Smooth muscle cell (in vitro differentiated cells): ENCODE results near the gene FCRLA. TPM values are rescaled to one million over a fixed set of nuclear protein-coding genes. Genes with fewer than 3 reads are reported as not detected.

Source experiments
- DNase-seq: peaks from one replicate; lab custom pipeline; 2025; ENCODE audit not compliant: unreplicated experiment; lab: John Stamatoyannopoulos, UW
- H2AFZ ChIP-seq: fragments of 200-600 bp; sonication (generic); 2 replicates; pipeline ENCODE4 v1.6.0; 2016; ENCODE audit warnings: antibody characterized with exemption, low read depth, mild to moderate bottlenecking
- H3F3A ChIP-seq: fragments of 200-600 bp; sonication (generic); 2 replicates; pipeline ENCODE4 v1.6.0; 2017; ENCODE audit warnings: antibody characterized with exemption, low read depth
- H3K27ac ChIP-seq: fragments of 200-600 bp; sonication (generic); 2 replicates; pipeline ENCODE4 v1.5.1; 2016; ENCODE audit warnings: low read depth, mild to moderate bottlenecking
- H3K27me3 ChIP-seq: fragments of 200-600 bp; sonication (generic); 2 replicates; pipeline ENCODE4 v1.6.1; 2016; ENCODE audit warnings: low read depth, mild to moderate bottlenecking
- H3K36me3 ChIP-seq: fragments of 200-600 bp; sonication (generic); 2 replicates; pipeline ENCODE4 v1.5.1; 2016; ENCODE audit warnings: low read depth
- H3K4me1 ChIP-seq: fragments of 200-600 bp; sonication (generic); 2 replicates; pipeline ENCODE4 v1.5.1; 2016; ENCODE audit warnings: low read depth
- H3K4me2 ChIP-seq: fragments of 200-600 bp; sonication (generic); 2 replicates; pipeline ENCODE4 v1.6.0; 2016; ENCODE audit warnings: mild to moderate bottlenecking
- H3K4me3 ChIP-seq: fragments of 200-600 bp; sonication (generic); 2 replicates; pipeline ENCODE4 v1.5.1; 2016; ENCODE audit warnings: mild to moderate bottlenecking
- H3K79me2 ChIP-seq: fragments of 200-600 bp; sonication (generic); 2 replicates; pipeline ENCODE4 v1.6.0; 2016; ENCODE audit warnings: low read depth, mild to moderate bottlenecking
- H3K9ac ChIP-seq: fragments of 200-600 bp; sonication (generic); 2 replicates; pipeline ENCODE4 v1.6.0; 2016; ENCODE audit warnings: low read depth
- H3K9me3 ChIP-seq: fragments of 200-600 bp; sonication (generic); replicated peaks from 2 replicates; pipeline ENCODE4 v1.5.1; 2016; ENCODE audit warnings: low read depth
- H4K20me1 ChIP-seq: fragments of 200-600 bp; sonication (generic); 2 replicates; pipeline ENCODE4 v1.6.0; 2016; ENCODE audit warnings: low read depth
- WGBS: methylation state at CpG from one replicate; pipeline ENCODE4 v1.1.7; 2016; ENCODE audit warnings: low lambda C conversion rate; 5-methylcytosine and 5-hydroxymethylcytosine counted together
- polyA plus RNA-seq: library from polyadenylated mRNA; unstranded; fragments of >200 nt; fragmentation: Nextera tagmentation; extraction: Ambion mirVana; gene quantifications from 2 replicates; pipeline ENCODE4 v1.2.1, GENCODE V29; 2016
- total RNA-seq: library from RNA; depleted of rRNA; stranded (reverse); fragments of >200 nt; gene quantifications from 2 replicates; pipeline ENCODE4 v1.2.3, GENCODE V29; 2014
- TF ChIP-seq, protein P1 (sequence below): fragments of 200-600 bp; sonication (generic); IDR thresholded peaks from 2 replicates; pipeline ENCODE4 v1.5.1; 2017; ENCODE audit warnings: borderline replicate concordance, mild to moderate bottlenecking, antibody characterized with exemption; ENCODE audit not compliant: insufficient read depth, poor library complexity, severe bottlenecking

FCRLA gene
- total and polyA plus RNA-seq, 2 experiments from 2014 or later, result not detected

DNA sequence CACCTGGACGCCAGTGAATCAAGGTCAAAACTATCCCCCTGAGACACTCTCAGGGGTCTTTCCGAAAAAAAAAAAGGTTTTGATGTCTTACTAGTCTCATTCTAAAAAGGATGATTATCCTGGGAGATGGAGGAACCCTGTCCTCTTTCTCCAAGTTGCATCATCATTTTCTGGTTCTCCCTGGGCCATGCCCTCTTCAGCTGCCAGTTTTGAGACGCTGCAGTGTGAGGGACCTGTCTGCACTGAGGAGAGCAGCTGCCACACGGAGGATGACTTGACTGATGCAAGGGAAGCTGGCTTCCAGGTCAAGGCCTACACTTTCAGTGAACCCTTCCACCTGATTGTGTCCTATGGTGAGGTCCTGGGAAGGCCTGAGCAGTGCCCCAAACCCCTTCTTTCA lies 3.5 kb downstream of the FCRLA start:
- TF ChIP-seq, protein P1, sequence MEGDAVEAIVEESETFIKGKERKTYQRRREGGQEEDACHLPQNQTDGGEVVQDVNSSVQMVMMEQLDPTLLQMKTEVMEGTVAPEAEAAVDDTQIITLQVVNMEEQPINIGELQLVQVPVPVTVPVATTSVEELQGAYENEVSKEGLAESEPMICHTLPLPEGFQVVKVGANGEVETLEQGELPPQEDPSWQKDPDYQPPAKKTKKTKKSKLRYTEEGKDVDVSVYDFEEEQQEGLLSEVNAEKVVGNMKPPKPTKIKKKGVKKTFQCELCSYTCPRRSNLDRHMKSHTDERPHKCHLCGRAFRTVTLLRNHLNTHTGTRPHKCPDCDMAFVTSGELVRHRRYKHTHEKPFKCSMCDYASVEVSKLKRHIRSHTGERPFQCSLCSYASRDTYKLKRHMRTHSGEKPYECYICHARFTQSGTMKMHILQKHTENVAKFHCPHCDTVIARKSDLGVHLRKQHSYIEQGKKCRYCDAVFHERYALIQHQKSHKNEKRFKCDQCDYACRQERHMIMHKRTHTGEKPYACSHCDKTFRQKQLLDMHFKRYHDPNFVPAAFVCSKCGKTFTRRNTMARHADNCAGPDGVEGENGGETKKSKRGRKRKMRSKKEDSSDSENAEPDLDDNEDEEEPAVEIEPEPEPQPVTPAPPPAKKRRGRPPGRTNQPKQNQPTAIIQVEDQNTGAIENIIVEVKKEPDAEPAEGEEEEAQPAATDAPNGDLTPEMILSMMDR, result no peak
- no peak overlapping the region for H3K4me2 ChIP-seq
- no peaks in the 10 kb centered on the region for H4K20me1 ChIP-seq
- WGBS, result 77% methylated on average over 4 of the region's 4 CpGs
- no peak overlapping the region for H2AFZ ChIP-seq
- DNase-seq, result no peak
- H3K27ac ChIP-seq, result no peak overlapping the region
- no peaks in the 10 kb centered on the region for H3K79me2 ChIP-seq
- H3F3A ChIP-seq, result no peaks in the 10 kb centered on the region
- H3K4me3 ChIP-seq, result no peak overlapping the region
- H3K9ac ChIP-seq, result no peak overlapping the region
- H3K27me3 ChIP-seq, result no peaks in the 10 kb centered on the region
- no peaks in the 10 kb centered on the region for H3K4me1 ChIP-seq
- no peaks in the 10 kb centered on the region for H3K36me3 ChIP-seq
- H3K9me3 ChIP-seq, result no peaks in the 10 kb centered on the region

DNA sequence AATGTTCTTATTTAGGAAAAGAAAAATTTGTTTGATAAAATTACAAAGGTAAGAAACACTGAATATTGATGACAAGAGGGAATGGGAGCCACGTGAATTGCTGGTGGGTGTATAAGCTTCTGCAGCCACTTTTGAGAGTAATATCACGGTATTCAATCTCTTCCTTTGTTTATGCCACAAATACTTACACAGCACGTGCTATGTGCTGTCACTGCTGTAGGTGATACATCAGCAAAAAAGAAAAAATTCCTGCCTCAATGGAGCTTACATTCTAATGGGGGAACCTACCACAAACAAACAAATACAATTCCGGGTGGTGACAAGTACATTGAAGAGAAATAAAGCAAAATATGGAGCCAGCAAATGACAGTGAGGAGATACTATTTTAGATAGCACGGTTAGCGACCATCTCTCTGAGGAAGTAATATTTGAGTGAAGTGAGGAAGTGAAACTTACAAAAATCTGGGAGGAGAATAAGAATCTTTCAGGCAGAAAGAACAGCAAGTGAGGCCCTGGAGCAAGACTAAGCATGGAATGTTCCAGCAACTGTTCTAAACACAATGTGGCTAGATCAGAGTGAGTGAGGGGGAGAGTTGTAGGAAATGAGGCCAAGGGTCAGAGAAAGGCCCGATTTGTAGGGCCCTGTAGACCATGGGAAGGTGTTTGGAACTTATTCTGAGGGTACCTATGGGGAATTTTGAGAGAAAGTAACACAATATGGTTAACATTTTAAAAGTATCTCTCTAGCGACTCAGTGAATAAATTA lies 11.7 kb downstream of the FCRLA start:
- no peaks in the 10 kb centered on the region for H3F3A ChIP-seq
- no peak overlapping the region for H3K27ac ChIP-seq
- no peaks in the 10 kb centered on the region for H4K20me1 ChIP-seq
- H2AFZ ChIP-seq, result no peak overlapping the region
- no peaks in the 10 kb centered on the region for H3K4me1 ChIP-seq
- no peak overlapping the region for H3K9ac ChIP-seq
- DNase-seq, result no peak
- H3K4me3 ChIP-seq, result no peak overlapping the region
- no peaks in the 10 kb centered on the region for H3K27me3 ChIP-seq
- TF ChIP-seq, protein P1, result no peak
- no peaks in the 10 kb centered on the region for H3K79me2 ChIP-seq
- no peaks in the 10 kb centered on the region for H3K9me3 ChIP-seq
- WGBS, result 84% methylated on average over 8 of the region's 8 CpGs
- no peaks in the 10 kb centered on the region for H3K36me3 ChIP-seq
- H3K4me2 ChIP-seq, result no peak overlapping the region

DNA sequence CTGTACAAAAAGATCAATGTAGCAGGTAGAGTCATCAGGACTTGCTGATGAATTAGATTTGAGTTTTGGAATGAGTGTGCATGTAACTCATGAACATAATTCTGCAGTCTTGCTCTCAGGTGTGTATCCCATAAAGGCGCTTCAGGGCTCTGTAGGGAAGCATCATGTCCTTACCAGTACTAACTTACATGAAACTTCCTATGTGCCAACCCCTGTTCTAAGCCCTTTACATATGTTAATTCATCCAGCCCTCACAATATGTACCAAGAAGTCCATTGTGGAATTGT lies 12.2 kb downstream of the FCRLA start:
- no peak for DNase-seq
- no peak overlapping the region for H3K4me2 ChIP-seq
- no peaks in the 10 kb centered on the region for H3K79me2 ChIP-seq
- 100% methylated on average over 1 of the region's 1 CpG for WGBS
- H3K9ac ChIP-seq, result no peak overlapping the region
- H3K27ac ChIP-seq, result no peak overlapping the region
- no peaks in the 10 kb centered on the region for H3F3A ChIP-seq
- no peak overlapping the region for H3K4me3 ChIP-seq
- no peaks in the 10 kb centered on the region for H4K20me1 ChIP-seq
- no peak overlapping the region for H2AFZ ChIP-seq
- H3K9me3 ChIP-seq, result no peaks in the 10 kb centered on the region
- no peaks in the 10 kb centered on the region for H3K4me1 ChIP-seq
- TF ChIP-seq, protein P1, result no peak
- H3K27me3 ChIP-seq, result no peaks in the 10 kb centered on the region
- H3K36me3 ChIP-seq, result no peaks in the 10 kb centered on the region

DNA sequence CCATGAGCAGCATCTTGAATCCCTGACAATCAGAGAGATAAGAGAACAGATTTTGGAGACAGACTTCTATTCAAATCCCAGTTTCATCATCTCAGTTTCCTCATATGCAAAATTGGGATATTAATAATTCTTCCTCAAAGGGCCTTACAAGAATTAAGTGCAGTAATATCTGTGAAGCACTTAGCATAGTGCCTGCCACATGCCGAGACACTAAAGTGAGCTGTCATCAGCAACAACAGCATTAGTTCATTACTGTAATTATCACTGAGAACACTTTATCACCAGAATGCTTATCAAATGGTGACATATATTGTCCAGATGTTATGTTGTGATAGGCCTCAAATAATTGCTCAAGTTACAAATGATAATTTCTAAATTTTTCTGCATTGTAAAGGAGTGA lies 13.4 kb downstream of the FCRLA start:
- WGBS, result 80% methylated on average over 1 of the region's 1 CpG

More for the DNA sequence above, 13.4 kb downstream of the FCRLA start:
- H4K20me1 ChIP-seq, result no peaks in the 10 kb centered on the region
- no peak overlapping the region for H2AFZ ChIP-seq
- no peaks in the 10 kb centered on the region for H3F3A ChIP-seq
- H3K4me3 ChIP-seq, result no peak overlapping the region
- H3K36me3 ChIP-seq, result no peaks in the 10 kb centered on the region
- H3K9me3 ChIP-seq, result no peaks in the 10 kb centered on the region
- TF ChIP-seq, protein P1, result no peak
- H3K27ac ChIP-seq, result no peak overlapping the region
- H3K4me2 ChIP-seq, result no peak overlapping the region
- H3K9ac ChIP-seq, result no peak overlapping the region
- H3K79me2 ChIP-seq, result no peaks in the 10 kb centered on the region
- no peaks in the 10 kb centered on the region for H3K4me1 ChIP-seq
- no peaks in the 10 kb centered on the region for H3K27me3 ChIP-seq
- no peak for DNase-seq
